Suprapubic skin (tissue), 4 donors: ENCODE results near the gene MAGI1.

Experiments
- EP300 ChIP-seq: sonication (generic); formaldehyde crosslinking; IDR thresholded peaks from one replicate; pipeline ENCODE4 v1.6.1; 2017; ENCODE audit warnings: antibody characterized with exemption
- POLR2A ChIP-seq, 2 donors: fragments of 450-650 bp; IDR thresholded peaks; one replicate each; pipeline ENCODE4 v1.6.1; 2017; ENCODE audit warnings: antibody characterized with exemption in 2 of 2, mild to moderate bottlenecking in 2 of 2, moderate library complexity in 2 of 2
- POLR2AphosphoS5 ChIP-seq, 3 donors: sonication (generic); formaldehyde crosslinking; IDR thresholded peaks; one replicate each; pipeline ENCODE4 v1.6.1; 2017; ENCODE audit warnings: antibody characterized with exemption in 3 of 3
- TF ChIP-seq, protein P1 (sequence below), 2 donors: fragments of 200-600 bp in 1 of 2; fragments of 450-650 bp in 1 of 2; sonication (generic) in 1 of 2; IDR thresholded peaks; one replicate each; pipeline ENCODE4 v1.5.1; 2016 to 2019; ENCODE audit warnings: antibody characterized with exemption in 2 of 2, mild to moderate bottlenecking in 1 of 2, moderate library complexity in 1 of 2

DNA sequence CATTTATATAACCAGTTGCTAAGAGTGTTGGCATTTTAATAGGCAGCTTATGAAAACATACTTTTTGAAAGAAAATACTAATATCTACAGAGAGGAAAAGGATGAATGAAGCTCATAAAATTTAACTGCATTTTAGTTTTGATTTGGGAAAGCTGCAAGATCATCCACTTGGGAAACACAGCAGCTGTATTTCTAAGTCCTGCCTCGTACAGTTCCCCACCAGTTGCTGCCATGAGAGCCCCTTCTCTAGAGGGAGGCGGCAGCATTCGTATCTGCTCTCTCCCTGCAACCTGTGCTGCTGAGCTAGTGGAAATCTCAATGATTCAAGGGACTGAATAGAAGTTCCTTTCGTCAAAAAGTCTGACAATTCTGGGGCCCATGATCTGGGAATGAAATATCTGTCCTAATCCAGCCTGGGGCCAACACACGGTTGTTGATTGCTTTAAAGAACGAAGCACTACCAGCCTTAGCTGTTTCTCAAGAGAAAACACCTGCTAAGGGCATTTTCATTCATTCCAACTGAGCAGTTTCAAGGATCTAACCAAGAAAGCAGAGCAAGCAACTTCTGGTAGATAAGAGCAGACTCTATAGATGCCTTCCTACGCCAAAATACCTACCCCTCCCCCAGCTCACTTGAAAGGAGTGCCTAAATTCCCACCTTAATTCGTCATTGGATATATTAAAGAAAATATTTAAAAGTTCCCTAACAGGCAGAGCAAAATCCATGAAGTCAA is 223.7 kb downstream of the MAGI1 start:
- TF ChIP-seq POLR2AphosphoS5 (IDR thresholded peaks at IDR 0.05) (no peak), POLR2A (IDR thresholded peaks at IDR 0.05) (no peak), EP300 (no peak)
- TF ChIP-seq, protein P1, sequence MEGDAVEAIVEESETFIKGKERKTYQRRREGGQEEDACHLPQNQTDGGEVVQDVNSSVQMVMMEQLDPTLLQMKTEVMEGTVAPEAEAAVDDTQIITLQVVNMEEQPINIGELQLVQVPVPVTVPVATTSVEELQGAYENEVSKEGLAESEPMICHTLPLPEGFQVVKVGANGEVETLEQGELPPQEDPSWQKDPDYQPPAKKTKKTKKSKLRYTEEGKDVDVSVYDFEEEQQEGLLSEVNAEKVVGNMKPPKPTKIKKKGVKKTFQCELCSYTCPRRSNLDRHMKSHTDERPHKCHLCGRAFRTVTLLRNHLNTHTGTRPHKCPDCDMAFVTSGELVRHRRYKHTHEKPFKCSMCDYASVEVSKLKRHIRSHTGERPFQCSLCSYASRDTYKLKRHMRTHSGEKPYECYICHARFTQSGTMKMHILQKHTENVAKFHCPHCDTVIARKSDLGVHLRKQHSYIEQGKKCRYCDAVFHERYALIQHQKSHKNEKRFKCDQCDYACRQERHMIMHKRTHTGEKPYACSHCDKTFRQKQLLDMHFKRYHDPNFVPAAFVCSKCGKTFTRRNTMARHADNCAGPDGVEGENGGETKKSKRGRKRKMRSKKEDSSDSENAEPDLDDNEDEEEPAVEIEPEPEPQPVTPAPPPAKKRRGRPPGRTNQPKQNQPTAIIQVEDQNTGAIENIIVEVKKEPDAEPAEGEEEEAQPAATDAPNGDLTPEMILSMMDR (IDR thresholded peaks at IDR 0.05), result no peak
